SH-SY5Y (cell line): ENCODE measurements around the gene SMAD3.

Source experiments
- GATA2 ChIP-seq: IDR thresholded peaks from 2 replicates; pipeline ENCODE4 v1.6.1; 2011; ENCODE audit warnings: mild to moderate bottlenecking, low read depth, low read length
- GATA3 ChIP-seq: IDR thresholded peaks from 2 replicates; pipeline ENCODE4 v1.6.1; 2011; ENCODE audit warnings: low read depth, mild to moderate bottlenecking, low read length, moderate library complexity

DNA sequence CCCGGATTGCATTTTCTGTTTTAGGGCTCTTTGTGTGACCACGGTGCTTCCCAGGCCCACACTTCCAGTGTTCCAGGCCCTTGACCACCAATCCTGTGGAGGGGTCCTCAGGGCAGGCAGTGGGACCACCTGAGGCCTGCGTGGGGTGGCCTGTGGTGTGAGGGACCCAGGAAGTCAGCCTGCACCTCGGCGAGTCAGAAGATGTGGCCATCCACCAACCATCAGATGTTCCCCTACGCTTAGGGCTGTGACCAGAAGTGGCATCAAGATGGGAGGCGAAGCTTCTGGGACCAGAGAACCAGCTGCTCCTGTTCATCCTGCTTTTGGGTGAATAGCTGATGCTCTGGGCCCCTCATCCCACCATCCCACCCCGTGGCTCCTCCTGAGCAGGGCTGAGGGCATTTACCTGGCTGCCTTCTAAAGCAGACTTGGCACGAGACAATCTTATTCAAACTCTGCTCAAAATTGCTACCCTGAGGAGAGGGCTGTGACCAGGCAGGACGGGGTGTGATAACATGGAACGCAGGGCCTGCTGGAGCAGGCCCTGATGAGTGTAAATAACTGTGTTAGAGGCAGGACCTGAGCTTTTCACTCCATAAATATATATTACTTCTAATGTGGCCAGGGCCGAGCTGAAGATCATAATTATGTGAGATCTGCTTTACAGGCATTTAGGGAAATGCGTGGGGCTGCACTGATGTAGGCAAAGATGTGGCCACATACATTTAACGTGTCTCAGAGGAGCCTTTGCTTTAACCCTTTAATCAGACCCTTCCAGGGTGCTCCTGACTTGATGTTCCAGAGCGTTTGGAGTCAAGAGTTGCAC is 28.8 kb downstream of the SMAD3 start:
- TF ChIP-seq GATA2: no peak
- no peak for TF ChIP-seq GATA3
